Islet of Langerhans (tissue), 1 donor: ENCODE data around the gene HDAC4.

Experiments
- FAIRE-seq: peaks from one replicate; lab custom pipeline; 2011; peaks lifted over from hg19 to GRCh38; lab: Jason Lieb, UNC

The HDAC4 gene

DNA sequence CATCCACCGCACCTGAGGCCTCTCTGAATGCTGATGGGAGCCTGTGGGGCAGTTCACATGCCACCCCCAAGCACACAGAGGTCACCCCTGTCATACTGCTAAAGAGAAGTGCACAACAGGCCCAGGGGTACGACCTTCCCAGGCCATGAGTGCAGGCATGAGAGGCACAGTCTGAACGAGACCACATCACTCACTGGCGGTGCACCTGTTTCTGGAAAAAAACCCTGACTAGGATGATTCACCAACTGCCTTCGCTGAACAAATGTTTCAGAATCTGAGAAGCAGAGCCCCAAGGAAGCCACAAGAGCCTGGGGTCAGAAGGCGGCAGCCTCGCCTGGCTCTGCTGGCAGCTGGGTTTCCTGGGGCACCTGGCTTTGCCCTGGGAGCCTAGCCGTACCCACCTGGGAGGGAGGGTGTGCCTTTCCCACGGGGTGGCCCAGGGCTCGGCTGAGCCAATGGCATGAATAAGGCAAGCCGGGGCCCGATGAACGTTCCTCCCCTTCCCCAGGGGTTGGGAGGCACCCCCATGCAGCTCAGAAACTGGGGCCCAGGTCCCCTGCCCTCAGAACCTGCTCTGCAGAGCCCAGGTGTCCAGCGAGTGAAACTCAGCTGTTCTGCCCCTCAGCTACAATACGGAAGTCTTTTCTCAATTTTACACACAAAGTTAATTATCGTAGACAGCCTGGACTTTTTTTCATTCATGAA lies 73.8 kb downstream of the HDAC4 start:
- no peak for FAIRE-seq

DNA sequence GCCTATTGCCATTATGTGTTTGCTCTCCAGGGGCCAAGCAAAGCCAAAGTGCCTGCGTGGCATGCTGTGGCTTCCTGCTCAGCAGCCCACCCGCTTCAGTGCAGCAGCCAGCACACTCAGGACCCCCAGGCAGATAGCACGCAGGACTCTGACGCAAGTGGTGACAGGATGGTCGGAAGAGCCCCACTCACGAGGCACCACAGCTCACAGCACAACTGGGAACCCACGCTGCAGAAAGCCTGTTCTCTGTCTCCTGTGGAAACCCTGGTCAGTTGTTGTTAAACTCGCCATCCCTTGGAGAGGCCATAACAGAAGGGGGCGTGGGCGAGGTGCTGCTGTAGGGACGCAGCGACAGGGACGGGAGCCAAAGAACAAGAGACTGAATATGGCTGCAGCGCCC lies 76.4 kb downstream of the HDAC4 start:
- no peak for FAIRE-seq

DNA sequence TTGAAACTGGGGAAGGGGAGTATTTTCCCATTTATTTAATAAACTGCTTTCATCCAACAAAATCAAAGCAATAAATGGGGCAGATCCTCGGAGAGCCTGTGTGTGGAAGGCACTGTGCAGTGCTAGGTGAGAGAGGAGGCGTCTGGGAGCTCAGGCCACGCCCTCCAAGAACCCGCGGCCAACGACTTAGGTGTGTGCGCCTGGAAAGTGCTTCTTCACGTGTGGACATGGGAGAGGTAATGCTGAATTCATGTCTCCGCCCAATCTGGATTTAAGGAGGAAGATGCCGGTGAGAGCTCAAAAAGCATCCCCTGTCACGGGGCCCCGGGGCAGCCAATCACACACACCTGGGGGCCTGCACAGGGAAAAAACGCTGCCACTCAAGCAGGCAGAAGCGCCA lies 77.4 kb downstream of the HDAC4 start:
- no peak for FAIRE-seq

DNA sequence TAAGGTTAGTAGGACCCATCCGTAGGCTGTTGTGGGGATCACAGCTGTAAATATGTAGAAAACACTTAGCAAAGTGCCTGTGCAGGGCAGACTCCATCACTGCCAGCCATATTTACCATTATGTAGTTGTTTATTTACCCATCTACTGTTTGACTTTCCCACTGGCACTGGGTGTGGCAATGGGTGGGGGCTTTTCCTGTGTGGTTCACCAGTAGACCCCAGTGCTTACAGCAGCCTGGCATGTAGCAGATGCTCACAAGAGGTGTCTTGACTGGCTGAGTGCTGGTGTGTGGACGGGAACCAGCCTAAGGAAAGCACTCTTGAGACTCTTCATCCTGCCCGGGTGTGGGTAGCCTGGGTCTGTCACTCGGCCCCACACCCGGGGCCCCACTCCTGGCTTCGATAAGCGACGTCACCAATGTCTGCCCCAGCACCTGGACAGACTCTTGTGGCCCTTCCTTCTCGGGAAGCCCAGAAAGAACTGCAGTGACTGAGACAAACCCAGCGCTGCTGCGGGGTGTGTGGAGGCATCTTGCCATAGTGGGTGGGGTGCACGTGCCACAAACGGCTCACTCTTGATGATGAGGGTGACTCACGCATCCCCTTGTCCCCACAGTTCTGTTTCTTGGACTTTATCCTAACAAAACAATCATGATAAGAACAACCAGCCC lies 78.3 kb downstream of the HDAC4 start:
- FAIRE-seq = no peak

DNA sequence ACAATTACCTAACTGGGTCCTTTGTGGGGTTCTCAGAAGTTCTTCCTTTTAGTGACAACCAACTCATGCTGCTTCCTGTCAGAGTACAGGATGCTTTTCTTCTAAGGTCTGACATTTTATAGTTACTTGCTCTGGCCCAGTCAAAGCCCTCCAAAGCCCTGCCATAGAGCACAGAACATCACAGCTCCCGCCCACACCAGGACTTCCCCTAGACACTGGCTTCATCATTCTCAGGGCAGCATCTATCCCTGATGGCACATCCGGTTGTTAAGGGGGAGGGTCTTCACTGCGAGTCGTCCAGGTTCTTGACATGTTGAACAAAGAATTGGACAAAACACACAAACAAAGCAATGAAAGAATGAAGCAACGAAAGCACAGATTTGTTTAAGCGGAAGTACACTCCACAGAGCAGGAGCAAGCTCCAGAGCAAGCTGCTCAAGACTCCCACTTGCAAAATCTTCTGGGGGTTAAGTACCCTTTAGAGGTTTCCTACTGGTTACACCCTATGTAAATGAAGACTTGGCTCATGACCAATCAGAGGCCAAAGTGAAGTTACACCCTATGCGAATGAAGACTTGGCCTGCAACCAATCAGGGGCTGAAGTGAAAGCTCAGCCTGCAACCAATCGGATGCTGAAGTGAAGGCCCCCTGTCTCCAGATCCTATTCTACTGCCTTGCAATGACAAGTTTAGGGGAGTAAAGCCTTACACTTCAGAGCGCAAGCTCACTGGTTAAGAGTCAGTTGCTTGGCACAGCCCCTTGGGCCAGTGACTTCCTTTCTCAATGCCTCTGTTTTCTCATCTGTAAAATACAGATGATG lies 79.0 kb downstream of the HDAC4 start:
- FAIRE-seq = no peak

DNA sequence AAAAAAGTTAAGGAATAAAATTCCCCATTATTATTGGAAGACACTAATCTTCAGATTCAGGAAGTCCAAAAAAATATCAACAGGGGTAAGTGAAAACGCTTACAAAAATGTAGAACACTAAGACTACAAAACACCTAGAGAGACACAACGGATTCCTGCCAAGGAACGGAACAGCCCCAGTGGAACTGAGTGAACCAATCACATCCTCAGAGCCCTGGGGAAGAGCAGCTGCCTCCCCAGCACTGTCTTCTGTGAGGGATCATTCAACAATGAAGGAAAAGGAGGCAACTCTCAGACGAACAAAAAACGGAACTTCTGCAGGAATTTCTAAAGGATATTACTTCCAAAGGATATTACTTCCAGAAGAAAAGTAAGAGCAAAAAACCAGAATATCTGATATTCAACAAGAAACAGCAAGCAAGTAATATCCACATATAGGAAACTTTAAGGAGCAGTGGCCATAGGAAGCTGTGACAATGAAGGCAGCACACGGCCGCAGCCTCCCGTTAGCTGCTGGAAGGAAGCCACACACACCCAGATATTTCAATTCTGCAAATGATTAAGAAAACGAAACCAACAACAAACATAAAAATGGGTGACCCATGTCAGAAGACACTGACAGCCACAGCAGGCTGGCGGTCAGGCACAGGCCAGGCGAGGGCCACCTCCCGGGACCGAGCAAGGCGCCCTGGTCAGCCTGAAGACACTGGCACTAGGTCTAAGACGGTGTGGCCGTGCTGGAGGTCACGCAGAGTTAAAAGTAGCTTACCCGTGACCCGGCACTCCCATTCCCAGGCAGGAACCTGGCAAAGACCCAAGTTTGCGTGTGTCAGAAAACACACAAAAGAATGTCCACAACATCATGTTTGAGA lies 81.8 kb downstream of the HDAC4 start:
- no peak for FAIRE-seq

DNA sequence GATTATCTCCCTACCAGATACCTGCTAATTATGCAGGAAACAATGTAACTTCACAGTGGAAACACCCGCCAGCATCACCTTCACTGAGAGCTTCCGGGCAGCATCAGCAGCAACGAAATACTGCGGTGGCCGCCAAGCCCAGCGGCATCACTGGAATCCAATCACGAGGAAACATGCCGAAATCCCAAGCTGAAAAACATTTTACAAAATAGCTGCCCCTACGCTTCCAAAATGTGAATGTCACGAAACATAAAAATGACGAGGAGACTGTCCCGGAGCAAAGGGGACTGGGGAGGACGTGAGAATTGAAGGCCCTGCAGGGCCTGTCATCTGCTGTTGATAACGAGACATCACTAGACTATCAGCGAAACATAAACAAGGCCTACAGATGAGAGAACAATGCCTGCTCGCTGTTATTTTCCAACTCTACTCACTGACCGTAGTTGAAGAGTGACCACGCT lies 82.6 kb downstream of the HDAC4 start:
- no peak for FAIRE-seq

DNA sequence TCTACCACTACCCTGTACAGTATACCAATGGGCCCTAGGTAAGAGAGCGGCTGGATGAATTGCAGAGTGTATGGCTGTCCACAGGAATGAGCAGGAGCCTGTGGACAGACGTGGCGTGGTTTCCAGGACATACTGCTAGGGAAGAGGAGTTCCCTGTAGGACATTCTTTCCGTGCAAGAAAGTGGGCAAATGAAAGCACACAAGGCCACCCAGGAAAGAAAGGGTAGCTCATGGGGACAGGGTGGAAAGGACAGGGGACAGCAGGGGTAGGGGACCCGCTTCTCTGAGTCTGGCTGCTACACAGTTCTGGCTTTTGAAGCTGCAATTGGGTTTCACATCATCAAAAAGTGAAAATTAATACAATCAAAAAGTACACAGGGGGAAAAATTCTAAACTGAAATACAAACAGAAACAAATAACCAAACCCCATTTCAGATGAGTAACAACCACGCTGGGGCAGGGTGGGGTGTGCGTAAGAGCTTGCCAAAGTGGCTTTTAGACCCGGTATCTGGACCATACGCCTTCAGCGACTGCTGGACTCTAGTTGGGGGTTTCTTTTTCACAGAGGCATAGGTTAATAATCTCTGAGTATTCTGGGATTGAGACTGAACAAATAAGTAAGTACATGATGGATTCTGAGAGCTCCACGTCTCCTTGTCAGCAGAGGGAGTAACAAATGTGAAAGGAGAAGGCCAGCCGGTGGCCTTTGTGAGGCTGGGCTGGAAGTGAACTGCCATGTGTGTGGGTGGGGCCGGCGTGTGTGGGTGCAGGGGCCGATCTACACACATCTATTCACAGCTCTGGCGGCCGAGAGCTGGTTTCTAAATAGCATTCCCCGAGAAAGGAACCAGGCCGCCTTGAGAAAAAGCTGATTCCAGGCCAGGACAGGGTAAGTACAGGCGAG lies 84.0 kb downstream of the HDAC4 start:
- no peak for FAIRE-seq

DNA sequence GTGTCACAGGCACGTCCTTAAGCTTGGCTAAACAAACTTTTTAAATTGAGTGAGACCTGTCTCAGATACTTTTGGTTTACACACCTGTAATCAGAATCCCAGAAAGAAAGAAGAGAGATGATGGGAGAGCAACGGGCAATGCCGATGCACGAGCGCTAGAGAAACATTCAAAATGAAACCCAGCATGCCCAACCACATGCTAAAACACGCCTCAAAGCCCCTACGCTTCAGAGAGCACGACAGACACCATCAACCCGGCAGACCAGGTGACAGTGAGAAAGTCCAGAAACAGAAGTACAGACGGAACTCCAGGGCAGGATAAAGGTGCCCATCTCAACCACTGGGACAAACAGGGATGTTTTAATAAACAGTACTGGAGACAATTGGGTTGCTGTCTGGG lies 85.5 kb downstream of the HDAC4 start:
- FAIRE-seq = no peak

DNA sequence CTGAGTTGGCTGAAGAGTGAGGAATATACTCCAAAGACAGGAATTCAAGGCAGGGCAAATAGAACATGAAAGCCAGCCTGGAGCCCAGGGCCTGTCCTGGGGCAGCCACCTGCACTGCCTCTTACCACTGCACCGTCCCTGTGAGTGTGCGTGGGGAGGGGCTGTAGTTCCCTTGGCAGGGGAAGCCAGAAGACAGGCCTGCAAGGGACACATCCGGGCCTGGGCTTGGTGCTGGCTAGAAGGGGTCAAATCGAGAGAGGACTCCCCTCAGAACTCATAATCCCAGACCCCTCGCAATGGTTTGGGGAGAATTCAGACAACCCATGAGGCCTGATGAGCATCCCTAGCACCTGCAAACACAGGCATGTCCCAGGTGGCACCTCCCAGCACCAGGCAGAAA lies 87.0 kb downstream of the HDAC4 start:
- no peak for FAIRE-seq

DNA sequence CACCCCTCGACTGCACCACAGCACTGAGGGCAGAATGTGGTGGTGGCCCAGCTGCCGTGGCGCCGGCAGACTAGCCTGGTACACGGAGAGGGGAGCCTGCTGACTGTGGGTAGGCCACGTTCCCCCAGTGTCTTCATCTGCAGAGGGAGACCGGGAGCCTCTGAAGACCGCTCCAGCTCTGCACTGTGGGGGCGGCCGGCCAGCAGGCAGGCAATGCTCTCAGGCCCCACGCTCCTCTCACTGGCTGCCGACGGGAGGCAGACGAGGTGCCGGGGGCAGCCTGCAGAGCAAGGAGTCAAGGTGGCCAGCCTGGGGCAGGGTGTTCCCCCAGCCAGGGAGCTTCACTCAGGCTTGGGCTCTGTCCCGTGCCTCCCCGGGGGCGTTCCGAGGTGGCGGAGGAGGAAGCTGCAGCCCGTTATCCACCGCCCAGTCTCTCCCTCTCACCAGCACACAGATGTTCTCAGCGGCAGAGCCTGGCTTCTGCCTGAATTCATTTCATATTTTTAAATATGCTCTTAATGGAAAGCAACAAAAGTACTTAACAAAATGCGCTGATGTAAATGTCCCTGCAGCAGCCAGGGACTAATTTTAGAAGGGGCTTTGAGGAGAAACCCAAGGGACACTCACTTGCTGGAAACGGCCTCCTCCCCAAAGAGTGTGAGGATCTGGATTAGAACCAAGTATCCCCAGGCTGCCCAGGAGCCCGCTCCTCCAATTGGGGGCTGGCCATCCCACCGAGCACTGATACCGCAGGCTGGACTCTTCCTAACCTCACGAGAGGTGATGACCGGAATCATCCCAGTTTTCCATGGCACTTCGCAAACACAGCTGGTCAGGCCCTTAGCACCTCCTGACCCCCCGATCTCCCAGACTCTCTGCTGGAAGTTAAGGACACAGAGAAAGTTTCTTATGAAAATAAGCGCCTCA lies 87.8 kb downstream of the HDAC4 start:
- FAIRE-seq = no peak

DNA sequence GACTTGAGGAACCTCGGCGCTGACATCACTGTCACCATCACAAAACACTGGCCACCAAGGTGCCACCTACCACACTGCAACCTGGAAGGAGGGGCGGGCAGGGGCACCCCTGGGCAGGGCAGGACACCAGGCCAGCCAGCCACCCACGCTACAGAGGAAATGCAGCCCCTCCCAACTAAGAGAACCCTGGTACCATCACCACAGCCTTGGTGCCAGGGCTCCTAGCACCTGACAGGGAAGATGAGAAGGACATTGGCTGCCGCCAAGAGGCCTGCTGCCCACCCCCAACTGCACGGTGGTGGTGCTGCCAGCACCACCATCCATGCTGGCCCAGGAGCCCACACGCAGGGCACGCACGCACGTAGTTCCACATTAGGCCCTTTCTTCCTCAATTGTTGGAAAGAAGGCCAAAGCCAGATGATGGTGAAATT lies 88.7 kb downstream of the HDAC4 start:
- no peak for FAIRE-seq

DNA sequence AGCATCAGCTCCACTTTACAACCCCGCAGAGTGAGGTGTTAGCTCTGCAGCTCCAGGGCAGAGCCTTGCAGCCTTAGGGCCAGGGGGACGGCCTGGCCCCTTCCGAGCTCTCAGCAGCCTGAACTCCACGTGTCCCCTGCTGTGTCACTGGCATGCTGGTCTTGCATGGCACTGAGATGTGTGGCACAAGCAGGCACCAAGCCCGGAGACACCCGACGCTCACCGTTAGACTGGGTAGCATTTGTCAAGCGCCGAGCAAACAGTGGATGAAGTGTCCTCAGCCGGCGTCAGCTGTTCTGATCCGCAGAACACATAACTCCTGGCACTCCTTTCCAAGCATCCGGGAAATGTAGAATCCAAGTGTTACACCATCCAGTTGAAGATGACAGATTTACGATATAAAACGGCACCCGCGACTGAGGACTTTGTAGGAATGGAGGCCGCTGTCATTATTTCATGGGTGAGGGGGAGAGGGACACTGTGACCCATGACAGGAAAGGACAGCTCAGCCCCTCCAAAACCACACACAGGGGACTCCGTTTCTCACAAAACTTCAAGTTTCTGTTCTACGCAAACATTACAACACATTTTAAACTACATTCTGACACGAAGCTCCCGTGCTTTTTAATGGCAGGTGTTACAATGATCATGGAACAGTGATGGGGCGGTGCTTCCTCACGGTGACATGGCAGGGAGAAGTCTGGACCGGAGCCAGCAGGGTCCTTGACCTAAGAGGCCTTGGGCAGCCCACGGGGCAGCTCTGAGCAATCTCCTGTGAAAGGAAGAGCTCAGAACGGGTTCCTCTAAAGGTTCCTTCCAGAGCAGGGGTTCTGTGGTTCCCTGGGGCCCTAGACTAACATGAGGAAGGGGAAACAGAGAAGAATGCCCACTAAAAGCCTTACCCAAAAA lies 89.4 kb downstream of the HDAC4 start:
- peak; percentile 55 for FAIRE-seq

DNA sequence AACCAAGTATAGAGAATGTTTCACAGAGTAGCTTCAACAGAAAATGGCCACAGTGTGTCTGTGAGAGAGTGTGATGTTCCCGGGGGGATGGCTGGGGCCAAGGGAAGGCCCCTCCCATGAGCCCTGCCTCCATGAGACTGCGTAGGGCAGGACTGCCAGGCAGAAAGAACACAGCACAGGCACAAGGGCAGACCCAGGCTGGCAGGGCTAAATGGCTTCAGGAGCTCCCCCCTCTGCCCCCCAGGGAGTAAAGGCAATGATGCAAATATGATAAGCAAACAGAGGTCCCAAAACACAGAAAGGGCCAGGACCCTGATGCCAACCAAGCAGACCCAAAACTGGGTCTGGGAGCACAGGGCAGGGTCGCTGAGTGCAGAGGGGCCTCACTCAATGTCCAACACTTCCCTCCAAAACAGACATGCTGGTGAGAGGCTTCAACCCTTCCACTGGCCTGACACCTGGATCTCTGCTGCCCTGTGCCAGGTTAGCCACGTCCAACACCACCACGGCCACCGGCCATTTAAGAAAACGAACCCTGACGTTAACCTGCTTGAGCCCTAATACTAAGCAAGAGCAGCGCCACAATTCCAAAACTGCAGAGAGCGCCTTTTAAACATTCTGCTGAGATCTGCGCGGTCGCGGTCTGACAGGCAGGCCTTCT lies 90.3 kb downstream of the HDAC4 start:
- FAIRE-seq = no peak

DNA sequence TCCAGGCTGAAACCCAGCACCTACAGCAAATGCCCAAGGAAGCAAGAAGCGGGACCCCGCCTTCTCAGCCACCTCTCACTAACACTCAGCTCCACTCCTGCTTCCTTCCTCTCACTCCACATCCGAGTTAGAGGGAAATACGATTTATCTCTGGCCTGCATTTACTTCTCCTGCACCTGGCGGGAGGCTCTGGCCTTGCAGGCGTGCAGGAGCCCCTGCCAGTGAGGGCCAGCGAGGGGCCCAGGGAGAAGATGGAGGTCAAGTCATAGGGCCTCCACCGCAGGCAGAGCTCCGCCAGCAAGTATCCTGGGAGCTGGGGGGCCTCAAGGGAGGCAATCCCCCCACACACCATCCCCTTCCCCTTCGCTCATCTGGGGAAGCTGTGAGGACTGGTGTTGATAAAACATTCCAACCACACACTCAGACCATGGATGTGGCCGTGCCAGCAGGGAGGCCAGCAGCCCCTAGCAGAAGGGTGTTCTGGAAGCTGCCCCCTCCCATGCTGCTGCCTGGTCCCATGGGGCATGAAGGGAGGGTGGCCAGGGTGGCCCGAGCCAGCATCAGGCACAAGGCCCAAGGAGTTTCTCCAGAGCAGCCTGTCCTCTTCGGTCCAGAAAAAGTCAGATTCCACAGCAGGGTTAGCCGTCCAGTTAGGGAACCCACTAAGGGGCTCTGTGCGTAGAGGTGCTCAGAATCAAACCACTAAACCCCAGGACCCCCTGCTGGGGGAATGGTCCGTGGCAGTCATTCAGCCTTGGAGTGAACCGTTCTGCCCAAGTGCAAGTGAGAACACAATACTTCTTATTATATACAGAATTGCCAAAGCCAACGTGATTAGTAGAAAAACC lies 91.2 kb downstream of the HDAC4 start:
- FAIRE-seq = no peak

DNA sequence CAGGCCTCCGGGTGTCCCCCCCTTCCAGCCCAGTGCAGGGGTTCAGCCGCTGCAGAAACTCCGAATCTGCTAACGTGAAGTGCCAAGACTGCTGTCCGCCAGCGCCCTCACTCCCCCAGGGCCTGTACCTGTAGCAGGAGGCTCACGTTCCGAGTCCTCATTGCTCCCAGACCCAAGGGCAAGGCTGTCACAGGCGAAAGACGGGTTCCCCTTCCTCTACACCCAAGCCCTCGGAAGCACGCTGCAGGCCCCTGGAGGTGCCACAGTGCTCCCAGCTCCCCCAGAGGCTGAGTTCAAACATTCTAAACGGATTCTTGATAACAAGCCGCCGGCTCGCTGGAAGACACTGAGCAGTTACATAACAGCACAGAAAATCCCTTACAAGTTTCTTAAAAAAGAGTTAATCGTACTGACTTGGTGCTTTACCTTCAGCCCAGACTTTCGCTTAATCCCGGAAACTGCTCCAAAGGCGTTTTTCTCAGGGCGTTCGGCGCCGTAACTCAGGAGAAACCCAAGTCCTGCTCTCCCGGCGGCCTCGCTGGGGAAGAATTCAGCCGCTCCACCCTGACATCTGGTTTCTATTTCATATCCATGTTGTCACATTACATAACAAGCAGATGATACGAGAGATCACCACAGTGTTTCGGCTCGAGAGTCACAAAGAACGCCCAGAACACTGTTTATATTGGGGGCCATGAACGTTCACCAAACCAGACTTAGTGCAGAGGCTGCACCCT lies 92.0 kb downstream of the HDAC4 start:
- no peak for FAIRE-seq
